ENCODE data around the gene NMRK1.

DNA sequence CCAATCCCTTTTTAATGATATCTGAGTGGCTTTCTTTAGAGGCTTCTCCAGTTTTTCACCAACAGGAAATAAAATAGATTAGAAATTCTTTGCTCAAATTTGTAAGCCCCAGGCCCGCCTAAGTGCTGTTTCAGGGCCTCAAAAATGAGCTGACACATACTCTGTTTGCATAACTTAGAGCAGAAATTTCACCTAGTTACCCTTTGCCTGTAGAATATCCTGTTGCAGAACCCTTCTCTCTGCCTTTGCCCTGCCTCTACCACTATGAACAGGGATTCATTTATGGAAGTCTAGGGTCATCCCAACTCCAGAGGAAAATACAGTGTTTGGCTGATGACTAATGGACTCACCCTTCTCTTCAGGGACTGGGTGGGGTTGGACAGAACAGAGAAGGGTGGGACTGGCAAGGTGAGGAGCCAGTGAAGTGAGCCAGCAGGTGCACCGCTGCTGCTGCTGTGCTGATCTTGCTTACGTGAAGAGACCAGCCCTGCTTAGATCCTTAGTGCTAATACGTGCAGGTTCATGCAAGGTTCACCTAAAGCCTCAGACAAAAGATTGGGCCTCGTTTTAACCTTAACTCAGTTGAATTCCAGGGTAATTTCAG, 23.2 kb upstream of the NMRK1 start:
- TF ChIP-seq, protein P1, sequence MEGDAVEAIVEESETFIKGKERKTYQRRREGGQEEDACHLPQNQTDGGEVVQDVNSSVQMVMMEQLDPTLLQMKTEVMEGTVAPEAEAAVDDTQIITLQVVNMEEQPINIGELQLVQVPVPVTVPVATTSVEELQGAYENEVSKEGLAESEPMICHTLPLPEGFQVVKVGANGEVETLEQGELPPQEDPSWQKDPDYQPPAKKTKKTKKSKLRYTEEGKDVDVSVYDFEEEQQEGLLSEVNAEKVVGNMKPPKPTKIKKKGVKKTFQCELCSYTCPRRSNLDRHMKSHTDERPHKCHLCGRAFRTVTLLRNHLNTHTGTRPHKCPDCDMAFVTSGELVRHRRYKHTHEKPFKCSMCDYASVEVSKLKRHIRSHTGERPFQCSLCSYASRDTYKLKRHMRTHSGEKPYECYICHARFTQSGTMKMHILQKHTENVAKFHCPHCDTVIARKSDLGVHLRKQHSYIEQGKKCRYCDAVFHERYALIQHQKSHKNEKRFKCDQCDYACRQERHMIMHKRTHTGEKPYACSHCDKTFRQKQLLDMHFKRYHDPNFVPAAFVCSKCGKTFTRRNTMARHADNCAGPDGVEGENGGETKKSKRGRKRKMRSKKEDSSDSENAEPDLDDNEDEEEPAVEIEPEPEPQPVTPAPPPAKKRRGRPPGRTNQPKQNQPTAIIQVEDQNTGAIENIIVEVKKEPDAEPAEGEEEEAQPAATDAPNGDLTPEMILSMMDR (IDR thresholded peaks at IDR 0.05) = no peak
- no peak for TF ChIP-seq EZH2 (IDR thresholded peaks at IDR 0.05; ENCODE audit: borderline replicate concordance, insufficient read depth, low read depth, low read length, poor library complexity, severe bottlenecking)
